HG03025 (cell line): ENCODE measurements around the gene AP4E1.
"Not testable (repeated sequence)": the region's sequence is repeated elsewhere in the genome, so short reads cannot be mapped to it uniquely, and the experiment has no call there.

Experiments
- ATAC-seq: cut with Tn5 transposase; IDR thresholded peaks from one replicate; pipeline ENCODE4 v1.9.1; 2021; ENCODE audit warnings: mild to moderate bottlenecking, moderate library complexity; ENCODE audit not compliant: unreplicated experiment, low FRiP score

AP4E1 gene

GRCh38 chr15:51006336-51006985 lies 98.0 kb downstream of the AP4E1 start:
- ATAC-seq: no peak

- ATAC-seq: no peak
These were observed 98.7 kb downstream of the AP4E1 start for GRCh38 chr15:51007131-51007666.

- ATAC-seq: no peak
These were observed 102.7 kb downstream of the AP4E1 start for GRCh38 chr15:51011212-51011611.

- no peak for ATAC-seq
These were observed 108.1 kb downstream of the AP4E1 start for GRCh38 chr15:51016615-51017014.

GRCh38 chr15:51022206-51022605 lies 113.7 kb downstream of the AP4E1 start:
- ATAC-seq: no peak

- ATAC-seq: no peak
These were observed 115.0 kb downstream of the AP4E1 start for GRCh38 chr15:51023499-51023898.

- ATAC-seq: no peak
These were observed 116.4 kb downstream of the AP4E1 start for GRCh38 chr15:51024735-51025453.

- no peak for ATAC-seq
These were observed 117.0 kb downstream of the AP4E1 start for GRCh38 chr15:51025454-51025846.

GRCh38 chr15:51030649-51031316 lies 122.3 kb downstream of the AP4E1 start:
- ATAC-seq: no peak

GRCh38 chr15:51037474-51037873 lies 129.0 kb downstream of the AP4E1 start:
- ATAC-seq: not testable (repeated sequence)

GRCh38 chr15:51038162-51038973 lies 129.9 kb downstream of the AP4E1 start:
- no peak for ATAC-seq

- no peak for ATAC-seq
These were observed 130.5 kb downstream of the AP4E1 start for GRCh38 chr15:51038974-51039319.

- ATAC-seq: no peak
These were observed 135.7 kb downstream of the AP4E1 start for GRCh38 chr15:51044037-51044727.

- no peak for ATAC-seq
These were observed 137.5 kb downstream of the AP4E1 start for GRCh38 chr15:51046016-51046415.

GRCh38 chr15:51046799-51047449 lies 138.4 kb downstream of the AP4E1 start:
- no peak for ATAC-seq

- ATAC-seq: no peak
These were observed 139.8 kb downstream of the AP4E1 start for GRCh38 chr15:51048308-51048707.

- no peak for ATAC-seq
These were observed 140.6 kb downstream of the AP4E1 start for GRCh38 chr15:51049081-51049480.

GRCh38 chr15:51051776-51052175 lies 143.3 kb downstream of the AP4E1 start:
- ATAC-seq: no peak

- ATAC-seq: no peak
These were observed 145.1 kb downstream of the AP4E1 start for GRCh38 chr15:51053571-51053970.

- no peak for ATAC-seq
These were observed 146.1 kb downstream of the AP4E1 start for GRCh38 chr15:51054535-51054934.
